Thoracic aorta (tissue), 2 donors: ENCODE results near the gene CPNE7. TPM values are rescaled to one million over a fixed set of nuclear protein-coding genes. Genes with fewer than 3 reads are reported as not detected.

Experiments
- ATAC-seq: fragments of 150-250 bp; one replicate; pipeline ENCODE4 v1.8.0; 2017; ENCODE audit warnings: low read depth; ENCODE audit not compliant: insufficient number of reproducible peaks, low FRiP score
- DNase-seq: peaks from one replicate; pipeline ENCODE4 v3.0.0-alpha.2; 2020; ENCODE audit warnings: low spot score
- H3K27ac ChIP-seq, 2 donors: fragments of 200-600 bp; sonication (generic); 1 replicate in 1 of 2; 2 replicates in 1 of 2; pipeline ENCODE4 v1.5.1; 2016; ENCODE audit warnings: mild to moderate bottlenecking in 2 of 2, moderate library complexity in 2 of 2
- H3K27me3 ChIP-seq: fragments of 200-600 bp; sonication (generic); replicated peaks from 2 replicates; pipeline ENCODE4 v1.6.0; 2016; ENCODE audit warnings: mild to moderate bottlenecking; ENCODE audit not compliant: insufficient read depth
- H3K36me3 ChIP-seq: fragments of 200-600 bp; sonication (generic); one replicate; pipeline ENCODE4 v1.5.1; 2016
- H3K4me1 ChIP-seq, 2 donors: fragments of 200-600 bp; sonication (generic); 1 replicate in 1 of 2; 2 replicates in 1 of 2; pipeline versions ENCODE4 v1.5.1 to v1.6.0; 2016; ENCODE audit warnings: low read depth in 2 of 2, mild to moderate bottlenecking in 1 of 2; ENCODE audit not compliant: control insufficient read depth in 1 of 2
- H3K4me3 ChIP-seq: fragments of 200-600 bp; sonication (generic); 2 replicates; pipeline ENCODE4 v1.5.1; 2016; ENCODE audit warnings: mild to moderate bottlenecking
- H3K9me3 ChIP-seq: fragments of 200-600 bp; sonication (generic); 2 replicates; pipeline ENCODE4 v1.5.1; 2016
- CTCF ChIP-seq: fragments of 200-600 bp; sonication (generic); IDR thresholded peaks from one replicate; pipeline ENCODE4 v1.5.1; 2019; ENCODE audit warnings: antibody characterized with exemption
- total RNA-seq, 2 donors: library from RNA; depleted of rRNA; stranded (reverse); fragments of >200 nt; gene quantifications; one replicate each; pipeline versions ENCODE4 v1.1.0 to v1.2.3, GENCODE V29; 2016

CPNE7 gene
- not detected for total RNA-seq

- Histone ChIP-seq H3K36me3 (no peaks in the 10 kb centered on the region), H3K27ac (no peak within 1 kb of the TSS), H3K4me1 (peaks cover 11 to 17% of the 10 kb centered on the region in 2 donors), H3K4me3 (peak within 1 kb of the TSS; percentile 66), H3K9me3 (no peaks in the 10 kb centered on the region), H3K27me3 (peaks cover 4% of the 10 kb centered on the region)
- ATAC-seq (no peak), DNase-seq (no peak)
- TF ChIP-seq CTCF = no peak
Observed at GRCh38 chr16:89575247-89576152, at the start of gene CPNE7. Gene CPNE7 (plus strand): TSS chr16:89575758. CDS start chr16:89575898, 140 bp downstream.

- TF ChIP-seq CTCF = no peak
- peaks cover 71% of the 10 kb centered on the region for H3K36me3 ChIP-seq
Observed at GRCh38 chr16:89529097-89529496, 46.5 kb upstream of the CPNE7 start.

GRCh38 chr16:89530401-89531381 is 44.9 kb upstream of the CPNE7 start:
- DNase-seq = no peak
- Histone ChIP-seq H3K4me3 (no peak overlapping the region), H3K27me3 (no peaks in the 10 kb centered on the region), H3K27ac (no peak overlapping the region), H3K36me3 (peaks cover 79% of the 10 kb centered on the region), H3K4me1 (no peaks in the 10 kb centered on the region), H3K9me3 (no peaks in the 10 kb centered on the region)
- no peak for TF ChIP-seq CTCF
- ATAC-seq = no peak

More at GRCh38 chr16:89529097-89529496, 46.5 kb upstream of the CPNE7 start:
- Histone ChIP-seq H3K9me3 (no peaks in the 10 kb centered on the region), H3K27me3 (no peaks in the 10 kb centered on the region), H3K27ac (no peak overlapping the region), H3K4me1 (no peaks in the 10 kb centered on the region), H3K4me3 (no peak overlapping the region)
- ATAC-seq = no peak
- no peak for DNase-seq

- no peak for ATAC-seq
- no peaks in the 10 kb centered on the region for H3K4me1 ChIP-seq
- H3K27ac ChIP-seq = no peak overlapping the region
- TF ChIP-seq CTCF = no peak
- no peak overlapping the region for H3K4me3 ChIP-seq
- peaks cover 73% of the 10 kb centered on the region for H3K36me3 ChIP-seq
- DNase-seq = no peak
- no peaks in the 10 kb centered on the region for H3K9me3 ChIP-seq
- no peaks in the 10 kb centered on the region for H3K27me3 ChIP-seq
Observed at GRCh38 chr16:89531821-89532526, 43.6 kb upstream of the CPNE7 start.
